ENCODE results near the gene PRXL2B. TPM values are rescaled to one million over a fixed set of nuclear protein-coding genes. Genes with fewer than 3 reads are reported as not detected.

Gene PRXL2B
- total RNA-seq, 1 experiment from 2014 or later = 40.7 TPM

DNA sequence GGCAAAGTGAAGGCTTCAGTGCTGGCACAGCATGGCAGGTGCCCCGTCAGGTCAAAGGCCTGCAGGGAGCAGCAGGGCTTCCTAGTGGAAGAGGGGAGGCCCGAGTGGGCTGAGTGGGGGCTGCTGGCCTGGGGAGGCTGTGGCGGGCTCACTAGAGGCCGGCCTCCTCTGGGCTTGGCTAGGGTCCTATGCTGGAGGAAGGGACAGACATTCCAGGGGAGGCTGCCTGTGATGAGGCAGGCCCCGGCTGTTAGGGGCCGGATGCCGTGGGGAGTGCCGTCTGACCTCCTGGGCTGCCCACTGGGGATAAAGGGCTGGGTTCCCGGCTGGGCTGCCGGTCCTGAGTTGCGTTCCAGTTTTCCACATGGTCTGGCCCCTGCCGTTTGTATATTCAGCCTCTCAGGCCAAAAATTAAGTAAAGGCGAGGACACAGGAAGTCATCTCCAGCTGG lies 21.1 kb downstream of the PRXL2B start:
- Histone ChIP-seq H4K20me1 (ENCODE audit: control insufficient read depth, insufficient read depth, insufficient read length) (no peaks in the 10 kb centered on the region), H2BK20ac (ENCODE audit: low read depth, low read length, poor library complexity, severe bottlenecking) (no peak overlapping the region), H3K23me2 (ENCODE audit: insufficient read length, low read depth, low read length, poor library complexity, severe bottlenecking) (no peaks in the 10 kb centered on the region), H3K18ac (ENCODE audit: insufficient read length, low read depth, low read length) (no peak overlapping the region), H3K14ac (ENCODE audit: insufficient read depth, low read length) (no peak overlapping the region), H3K9ac (ENCODE audit: extremely low read depth, insufficient read length, low read length) (no peak overlapping the region), H2BK5ac (ENCODE audit: insufficient read length, low read length) (no peak overlapping the region), H3K9me3 (ENCODE audit: control insufficient read depth, low read depth, low read length) (no peaks in the 10 kb centered on the region), H4K5ac (ENCODE audit: insufficient read length, low read depth, low read length) (no peak overlapping the region), H4K91ac (ENCODE audit: insufficient read length, low read depth, low read length) (no peak overlapping the region), H3K23ac (ENCODE audit: insufficient read length, low read depth, low read length) (no peak overlapping the region), H2BK12ac (ENCODE audit: insufficient read length, low read depth, low read length) (no peak overlapping the region), H3K4ac (ENCODE audit: low read depth, low read length) (no peak overlapping the region), H3K27me3 (ENCODE audit: insufficient read depth, low read length) (no peaks in the 10 kb centered on the region), H2AFZ (ENCODE audit: low read length) (no peak overlapping the region), H3K4me1 (ENCODE audit: insufficient read depth, low read length) (no peaks in the 10 kb centered on the region), H2AK5ac (ENCODE audit: insufficient read length, low read length) (no peak overlapping the region), H4K8ac (replicated peaks; ENCODE audit: insufficient read length, low read depth, low read length) (no peak overlapping the region), H3K79me2 (ENCODE audit: insufficient read depth, low read length) (no peaks in the 10 kb centered on the region), H3K27ac (ENCODE audit: insufficient read length, low read depth, low read length) (no peak overlapping the region), H3T11ph (ENCODE audit: low read length) (no peak overlapping the region), H2BK120ac (ENCODE audit: low read depth, low read length, poor library complexity, severe bottlenecking) (no peak overlapping the region), H2BK15ac (ENCODE audit: low read depth, low read length) (no peak overlapping the region), H3K56ac (ENCODE audit: insufficient read length, low read depth, low read length) (no peak overlapping the region), H3K79me1 (ENCODE audit: insufficient read depth, low read depth, low read length, poor library complexity, severe bottlenecking) (no peaks in the 10 kb centered on the region), H3K4me2 (ENCODE audit: insufficient read depth, insufficient read length, low read length) (no peak overlapping the region)
- DNase-seq = peak; percentile 15
- no peak overlapping the region for H3K27ac Mint-ChIP-seq
- H3K9me3 Mint-ChIP-seq = peaks cover 0 to 4% of the 10 kb centered on the region in 2 experiments; a peak in 2 of 5 replicates
- peaks cover 5% of the 10 kb centered on the region for H3K27me3 Mint-ChIP-seq (ENCODE audit: low read depth)
- H3K36me3 Mint-ChIP-seq (ENCODE audit: insufficient read depth in 1 of 3, low read depth in 3 of 3) = no peaks in the 10 kb centered on the region
- no CpG with 5 or more reads among the region's 13 CpGs for WGBS (ENCODE audit: extremely low coverage, insufficient read length, low lambda C conversion rate)
- H3K4me3 Mint-ChIP-seq = no peak overlapping the region
- TF ChIP-seq, protein P1, sequence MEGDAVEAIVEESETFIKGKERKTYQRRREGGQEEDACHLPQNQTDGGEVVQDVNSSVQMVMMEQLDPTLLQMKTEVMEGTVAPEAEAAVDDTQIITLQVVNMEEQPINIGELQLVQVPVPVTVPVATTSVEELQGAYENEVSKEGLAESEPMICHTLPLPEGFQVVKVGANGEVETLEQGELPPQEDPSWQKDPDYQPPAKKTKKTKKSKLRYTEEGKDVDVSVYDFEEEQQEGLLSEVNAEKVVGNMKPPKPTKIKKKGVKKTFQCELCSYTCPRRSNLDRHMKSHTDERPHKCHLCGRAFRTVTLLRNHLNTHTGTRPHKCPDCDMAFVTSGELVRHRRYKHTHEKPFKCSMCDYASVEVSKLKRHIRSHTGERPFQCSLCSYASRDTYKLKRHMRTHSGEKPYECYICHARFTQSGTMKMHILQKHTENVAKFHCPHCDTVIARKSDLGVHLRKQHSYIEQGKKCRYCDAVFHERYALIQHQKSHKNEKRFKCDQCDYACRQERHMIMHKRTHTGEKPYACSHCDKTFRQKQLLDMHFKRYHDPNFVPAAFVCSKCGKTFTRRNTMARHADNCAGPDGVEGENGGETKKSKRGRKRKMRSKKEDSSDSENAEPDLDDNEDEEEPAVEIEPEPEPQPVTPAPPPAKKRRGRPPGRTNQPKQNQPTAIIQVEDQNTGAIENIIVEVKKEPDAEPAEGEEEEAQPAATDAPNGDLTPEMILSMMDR (conservative IDR thresholded peaks at IDR 0.05) = no peak
- no peaks in the 10 kb centered on the region for H3K4me1 Mint-ChIP-seq
